ENCODE results near the gene SEC14L1.
"Not testable (repeated sequence)": the region's sequence is repeated elsewhere in the genome, so short reads cannot be mapped to it uniquely, and the experiment has no call there.

Gene SEC14L1

GRCh38 chr17:77153999-77154586 lies 13.3 kb downstream of the SEC14L1 start:
- Histone ChIP-seq H3K4me1 (ENCODE audit: insufficient read depth, low read length) (no peaks in the 10 kb centered on the region), H3K9ac (ENCODE audit: low read depth, low read length) (no peak overlapping the region), H3K9me3 (ENCODE audit: control insufficient read depth, insufficient read depth, low read length) (no peaks in the 10 kb centered on the region), H3K36me3 (ENCODE audit: insufficient read depth, low read length) (no peaks in the 10 kb centered on the region)

- Histone ChIP-seq H3K4me1 (ENCODE audit: insufficient read depth, low read length) (peaks cover 5% of the 10 kb centered on the region; the same call in 1 of the 2 replicates), H3K36me3 (ENCODE audit: insufficient read depth, low read length) (no peaks in the 10 kb centered on the region), H3K9ac (ENCODE audit: low read depth, low read length) (no peak overlapping the region)
These were observed 14.4 kb downstream of the SEC14L1 start for GRCh38 chr17:77155125-77155524.

GRCh38 chr17:77157766-77158165 lies 17.0 kb downstream of the SEC14L1 start:
- H3K9ac ChIP-seq (ENCODE audit: low read depth, low read length); H3K36me3 ChIP-seq (ENCODE audit: insufficient read depth, low read length); H3K9me3 ChIP-seq (ENCODE audit: control insufficient read depth, insufficient read depth, low read length): not testable (repeated sequence)
- peaks cover 15% of the 10 kb centered on the region for H3K4me1 ChIP-seq (ENCODE audit: insufficient read depth, low read length)

More at GRCh38 chr17:77155125-77155524, 14.4 kb downstream of the SEC14L1 start:
- H3K9me3 ChIP-seq (ENCODE audit: control insufficient read depth, insufficient read depth, low read length) = no peaks in the 10 kb centered on the region

- Histone ChIP-seq H3K9ac (ENCODE audit: low read depth, low read length) (no peak overlapping the region), H3K36me3 (ENCODE audit: insufficient read depth, low read length) (no peaks in the 10 kb centered on the region), H3K4me1 (ENCODE audit: insufficient read depth, low read length) (peaks cover 40% of the 10 kb centered on the region), H3K9me3 (ENCODE audit: control insufficient read depth, insufficient read depth, low read length) (no peaks in the 10 kb centered on the region; the same call in 1 of the 2 replicates)
These were observed 19.5 kb downstream of the SEC14L1 start for GRCh38 chr17:77160091-77160874.

GRCh38 chr17:77160875-77161530 lies 20.2 kb downstream of the SEC14L1 start:
- Histone ChIP-seq H3K9me3 (ENCODE audit: control insufficient read depth, insufficient read depth, low read length) (no peaks in the 10 kb centered on the region; the same call in 1 of the 2 replicates), H3K4me1 (ENCODE audit: insufficient read depth, low read length) (peaks cover 40% of the 10 kb centered on the region), H3K36me3 (ENCODE audit: insufficient read depth, low read length) (no peaks in the 10 kb centered on the region), H3K9ac (ENCODE audit: low read depth, low read length) (no peak overlapping the region)

GRCh38 chr17:77161953-77162352 lies 21.2 kb downstream of the SEC14L1 start:
- Histone ChIP-seq H3K9me3 (ENCODE audit: control insufficient read depth, insufficient read depth, low read length) (no peaks in the 10 kb centered on the region; the same call in 1 of the 2 replicates), H3K36me3 (ENCODE audit: insufficient read depth, low read length) (no peaks in the 10 kb centered on the region), H3K9ac (ENCODE audit: low read depth, low read length) (no peak overlapping the region), H3K4me1 (ENCODE audit: insufficient read depth, low read length) (peaks cover 40% of the 10 kb centered on the region)

- H3K4me1 ChIP-seq (ENCODE audit: insufficient read depth, low read length) = peaks cover 40% of the 10 kb centered on the region
- no peak overlapping the region for H3K9ac ChIP-seq (ENCODE audit: low read depth, low read length)
- H3K9me3 ChIP-seq (ENCODE audit: control insufficient read depth, insufficient read depth, low read length) = peaks cover 9% of the 10 kb centered on the region
- no peaks in the 10 kb centered on the region for H3K36me3 ChIP-seq (ENCODE audit: insufficient read depth, low read length)
These were observed 22.2 kb downstream of the SEC14L1 start for GRCh38 chr17:77163001-77163400.

- Histone ChIP-seq H3K4me1 (ENCODE audit: insufficient read depth, low read length) (peaks cover 40% of the 10 kb centered on the region), H3K9ac (ENCODE audit: low read depth, low read length) (no peak overlapping the region), H3K36me3 (ENCODE audit: insufficient read depth, low read length) (no peaks in the 10 kb centered on the region), H3K9me3 (ENCODE audit: control insufficient read depth, insufficient read depth, low read length) (peaks cover 16% of the 10 kb centered on the region)
These were observed 22.9 kb downstream of the SEC14L1 start for GRCh38 chr17:77163511-77164280.

- H3K9ac ChIP-seq (ENCODE audit: low read depth, low read length) = no peak overlapping the region
- no peaks in the 10 kb centered on the region for H3K36me3 ChIP-seq (ENCODE audit: insufficient read depth, low read length)
- H3K4me1 ChIP-seq (ENCODE audit: insufficient read depth, low read length) = peaks cover 40% of the 10 kb centered on the region
- H3K9me3 ChIP-seq (ENCODE audit: control insufficient read depth, insufficient read depth, low read length) = peaks cover 24% of the 10 kb centered on the region
These were observed 23.8 kb downstream of the SEC14L1 start for GRCh38 chr17:77164483-77165091.

- Histone ChIP-seq H3K36me3 (ENCODE audit: insufficient read depth, low read length) (no peaks in the 10 kb centered on the region), H3K9me3 (ENCODE audit: control insufficient read depth, insufficient read depth, low read length) (peaks cover 26% of the 10 kb centered on the region), H3K4me1 (ENCODE audit: insufficient read depth, low read length) (peaks cover 31% of the 10 kb centered on the region), H3K9ac (ENCODE audit: low read depth, low read length) (no peak overlapping the region)
These were observed 24.8 kb downstream of the SEC14L1 start for GRCh38 chr17:77165577-77165976.

GRCh38 chr17:77167472-77168306 lies 26.9 kb downstream of the SEC14L1 start:
- Histone ChIP-seq H3K9ac (ENCODE audit: low read depth, low read length) (no peak overlapping the region), H3K4me1 (ENCODE audit: insufficient read depth, low read length) (peaks cover 25% of the 10 kb centered on the region), H3K9me3 (ENCODE audit: control insufficient read depth, insufficient read depth, low read length) (peaks cover 34% of the 10 kb centered on the region), H3K36me3 (ENCODE audit: insufficient read depth, low read length) (no peaks in the 10 kb centered on the region)

GRCh38 chr17:77173104-77173503 lies 32.3 kb downstream of the SEC14L1 start:
- 0 out of 2 replicates have a peak, but pooled peaks cover 4% of the 10 kb centered on the region for H3K36me3 ChIP-seq (ENCODE audit: insufficient read depth, low read length)
- peaks cover 48% of the 10 kb centered on the region for H3K9me3 ChIP-seq (ENCODE audit: control insufficient read depth, insufficient read depth, low read length)
- no peak overlapping the region for H3K9ac ChIP-seq (ENCODE audit: low read depth, low read length)
- no peaks in the 10 kb centered on the region for H3K4me1 ChIP-seq (ENCODE audit: insufficient read depth, low read length)

Measured in ES-I3 (cell line).